ENCODE results near the gene CDC5L. TPM values are rescaled to one million over a fixed set of nuclear protein-coding genes. Genes with fewer than 3 reads are reported as not detected.

CDC5L gene
- total RNA-seq, 1 donor from 2014 or later: 25.6 TPM

GRCh38 chr6:44481760-44482159 lies 94.3 kb downstream of the CDC5L start:
- Mint-ChIP-seq H3K4me3 (no peak overlapping the region), H3K36me3 (no peaks in the 10 kb centered on the region), H3K27ac (no peak overlapping the region), H3K9me3 (no peaks in the 10 kb centered on the region), H3K4me1 (peaks cover 14% of the 10 kb centered on the region), H3K27me3 (ENCODE audit: low read depth) (peaks cover 30% of the 10 kb centered on the region)
- TF ChIP-seq CTCF (IDR thresholded peaks at IDR 0.05; ENCODE audit: unreplicated experiment): no peak
- DNase-seq (ENCODE audit: low spot score in 2 of 2, unreplicated experiment in 2 of 2): no peak

GRCh38 chr6:44485601-44486401 lies 98.3 kb downstream of the CDC5L start:
- no peaks in the 10 kb centered on the region for H3K9me3 Mint-ChIP-seq
- TF ChIP-seq CTCF (IDR thresholded peaks at IDR 0.05; ENCODE audit: unreplicated experiment): no peak
- H3K27ac Mint-ChIP-seq: no peak overlapping the region
- no peaks in the 10 kb centered on the region for H3K36me3 Mint-ChIP-seq
- H3K4me1 Mint-ChIP-seq: peaks cover 14% of the 10 kb centered on the region
- H3K27me3 Mint-ChIP-seq (ENCODE audit: low read depth): peaks cover 42% of the 10 kb centered on the region
- no peak for DNase-seq (ENCODE audit: low spot score in 2 of 2, unreplicated experiment in 2 of 2)
- H3K4me3 Mint-ChIP-seq: no peak overlapping the region

- peaks cover 33% of the 10 kb centered on the region for H3K27me3 Mint-ChIP-seq (ENCODE audit: low read depth)
- no peaks in the 10 kb centered on the region for H3K36me3 Mint-ChIP-seq
- H3K4me1 Mint-ChIP-seq: peaks cover 14% of the 10 kb centered on the region
- no peaks in the 10 kb centered on the region for H3K9me3 Mint-ChIP-seq
- no peak for TF ChIP-seq CTCF (IDR thresholded peaks at IDR 0.05; ENCODE audit: unreplicated experiment)
- no peak overlapping the region for H3K27ac Mint-ChIP-seq
- H3K4me3 Mint-ChIP-seq: no peak overlapping the region
- DNase-seq (ENCODE audit: low spot score in 2 of 2, unreplicated experiment in 2 of 2): no peak
Observed at GRCh38 chr6:44487002-44487401, 99.5 kb downstream of the CDC5L start.

GRCh38 chr6:44487586-44487985 lies 100.1 kb downstream of the CDC5L start:
- Mint-ChIP-seq H3K4me3 (no peak overlapping the region), H3K27me3 (ENCODE audit: low read depth) (peaks cover 28% of the 10 kb centered on the region), H3K4me1 (peaks cover 14% of the 10 kb centered on the region), H3K27ac (no peak overlapping the region), H3K9me3 (no peaks in the 10 kb centered on the region), H3K36me3 (no peaks in the 10 kb centered on the region)
- TF ChIP-seq CTCF (IDR thresholded peaks at IDR 0.05; ENCODE audit: unreplicated experiment): no peak
- no peak for DNase-seq (ENCODE audit: low spot score in 2 of 2, unreplicated experiment in 2 of 2)

- no peak for TF ChIP-seq CTCF (IDR thresholded peaks at IDR 0.05; ENCODE audit: unreplicated experiment)
- H3K9me3 Mint-ChIP-seq: no peaks in the 10 kb centered on the region
- no peaks in the 10 kb centered on the region for H3K36me3 Mint-ChIP-seq
- H3K4me3 Mint-ChIP-seq: no peak overlapping the region
- no peak for DNase-seq (ENCODE audit: low spot score in 2 of 2, unreplicated experiment in 2 of 2)
- peaks cover 14% of the 10 kb centered on the region for H3K4me1 Mint-ChIP-seq
- peak overlapping the region; percentile 59 for H3K27ac Mint-ChIP-seq
- H3K27me3 Mint-ChIP-seq (ENCODE audit: low read depth): peaks cover 28% of the 10 kb centered on the region
Observed at GRCh38 chr6:44489910-44490604, 102.6 kb downstream of the CDC5L start.

Measured in mesothelial cell of epicardium (in vitro differentiated cells).